Heart left ventricle (tissue), 16 donors: Measurements from ENCODE around the gene AGTR2. TPM values are rescaled to one million over a fixed set of nuclear protein-coding genes. Genes with fewer than 3 reads are reported as not detected.
"Not testable (repeated sequence)": the region's sequence is repeated elsewhere in the genome, so short reads cannot be mapped to it uniquely, and the experiment has no call there.

Source experiments
- ATAC-seq, 4 donors: fragments of 200-7000 bp; cut with Tn5 transposase; one replicate each; pipeline ENCODE4 v1.9.1; 2020 to 2022; ENCODE audit warnings: moderate library complexity in 4 of 4, mild to moderate bottlenecking in 3 of 4, moderate number of reproducible peaks in 1 of 4
- DNase-seq, 5 donors: peaks; one replicate each; pipeline ENCODE4 v3.0.0-alpha.2; 2020
- H3K27ac ChIP-seq, 12 donors: fragments of 200-600 bp; sonication (generic) in 4 of 12; one replicate each; pipeline versions ENCODE4 v1.5.0 to v1.8.0; 2016 to 2022; ENCODE audit warnings: mild to moderate bottlenecking in 2 of 12
- H3K27me3 ChIP-seq, 9 donors: fragments of 200-600 bp; sonication (generic) in 2 of 9; one replicate each; pipeline versions ENCODE4 v1.5.1 to v1.8.0; 2016 to 2022; ENCODE audit warnings: mild to moderate bottlenecking in 3 of 9
- H3K36me3 ChIP-seq, 9 donors: fragments of 200-600 bp; sonication (generic) in 2 of 9; one replicate each; pipeline versions ENCODE4 v1.5.0 to v1.8.0; 2018 to 2022; ENCODE audit warnings: mild to moderate bottlenecking in 2 of 9
- H3K4me1 ChIP-seq, 12 donors: fragments of 200-600 bp; sonication (generic) in 4 of 12; one replicate each; pipeline versions ENCODE4 v1.5.0 to v1.8.0; 2016 to 2022; ENCODE audit warnings: mild to moderate bottlenecking in 3 of 12
- H3K4me3 ChIP-seq, 12 donors: fragments of 200-600 bp; sonication (generic) in 4 of 12; one replicate each; pipeline versions ENCODE4 v1.5.0 to v1.8.0; 2017 to 2022; ENCODE audit warnings: mild to moderate bottlenecking in 9 of 12, moderate library complexity in 4 of 12
- H3K9me3 ChIP-seq, 12 donors: fragments of 200-600 bp; sonication (generic) in 4 of 12; one replicate each; pipeline versions ENCODE4 v1.5.0 to v1.8.0; 2016 to 2022; ENCODE audit warnings: mild to moderate bottlenecking in 1 of 12
- POLR2A ChIP-seq, 2 donors: fragments of 450-650 bp; IDR thresholded peaks; one replicate each; pipeline ENCODE4 v1.6.1; 2017; ENCODE audit warnings: antibody characterized with exemption in 2 of 2, mild to moderate bottlenecking in 2 of 2, moderate library complexity in 2 of 2
- WGBS, 4 donors: extraction: QIAGEN DNeasy Blood & Tissue Kit in 2 of 4; methylation state at CpG; one replicate each; pipeline versions ENCODE4 v1.1.5 to v1.1.7; 2013 to 2018; 5-methylcytosine and 5-hydroxymethylcytosine counted together
- intact Hi-C, 10 donors: fragments of 100-400 bp; cut with DNase I; formaldehyde crosslinking; loops; one replicate each; pipeline versions ENCODE4 v1.11.1 to v1.14.2; 2022
- long read RNA-seq, 3 donors: library from polyadenylated mRNA; unstranded; transcript quantifications; one replicate each; pipeline ENCODE4 v2.0.0, GENCODE V29; 2020 to 2021
- polyA plus RNA-seq, 2 donors: library from polyadenylated mRNA; stranded (reverse); fragments of 200-250 nt; gene quantifications; one replicate each; pipeline ENCODE4 v1.2.3, GENCODE V29; 2013
- total RNA-seq, 9 donors: library from RNA; depleted of rRNA in 2 of 9; stranded (reverse); fragments of >200 nt in 2 of 9; fragmentation: NEBNext Ultra II Directional in 3 of 9; extraction: Animal tissue kit (Norgen Biotek cat#: 25700) in 3 of 9; gene quantifications; one replicate each; pipeline versions ENCODE4 v1.1.0 to v1.2.4, GENCODE V29; 2016 to 2023
- TF ChIP-seq, protein P1 (sequence below), 12 donors: fragments of 200-600 bp; sonication (generic) in 4 of 12; IDR thresholded peaks; one replicate each; pipeline versions ENCODE4 v1.5.0 to v1.8.0; 2018 to 2022; ENCODE audit warnings: antibody characterized with exemption in 12 of 12, mild to moderate bottlenecking in 5 of 12
- donor health status: ischemic (EF 13 %, LVEDD 7.1; RV severe dilation, severe dysfunction).
- donor health status: healthy with polysubstance abuse.
- donor health status: DM: no; HTN: yes; CAD: no.
- donor health status: DM: no; HTN: no; CAD: no.
- donor health status: ischemic (EF 25% LVEDD 6.9; RV normal size, moderate dysfunction).
- donor health status: ischemic (EF 25% LVEDD 5.7; RV mildly dilated, moderate dysfunction).
- donor health status: healthy.
- donor health status: DM: yes; HTN: yes; CAD: no.
- donor health status: ischemic (EF 35%, LVEDD 5.7; RV mildly dilated, moderate dysfunction).
- donor health status: nonischemic (EF 11% LVEDD 7.7; RV severe dilation, severe dysfunction).
- donor health status: DM: yes; HTN: yes; CAD: no.
- donor health status: PGD.
- donor health status: ischemic (EF 29% LVEDD 5.4; RV normal size, mild dysfunction).
- donor health status: nonischemic (EF 23%, LVEDD 6.1; RV moderate dilation, normal function).

AGTR2 gene, protein sequence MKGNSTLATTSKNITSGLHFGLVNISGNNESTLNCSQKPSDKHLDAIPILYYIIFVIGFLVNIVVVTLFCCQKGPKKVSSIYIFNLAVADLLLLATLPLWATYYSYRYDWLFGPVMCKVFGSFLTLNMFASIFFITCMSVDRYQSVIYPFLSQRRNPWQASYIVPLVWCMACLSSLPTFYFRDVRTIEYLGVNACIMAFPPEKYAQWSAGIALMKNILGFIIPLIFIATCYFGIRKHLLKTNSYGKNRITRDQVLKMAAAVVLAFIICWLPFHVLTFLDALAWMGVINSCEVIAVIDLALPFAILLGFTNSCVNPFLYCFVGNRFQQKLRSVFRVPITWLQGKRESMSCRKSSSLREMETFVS
- total RNA-seq: under 1 TPM in 5 of 9 donors, not detected in 4; 0.19 to 0.45 (median 0.24) TPM
- polyA plus RNA-seq: under 1 TPM in 1 of 2 donors, not detected in 1; 0.11 TPM
- long read RNA-seq, donor 1: 0 reads
- long read RNA-seq, donor 2: 0 reads
- long read RNA-seq, donor 3: 0 reads

DNA sequence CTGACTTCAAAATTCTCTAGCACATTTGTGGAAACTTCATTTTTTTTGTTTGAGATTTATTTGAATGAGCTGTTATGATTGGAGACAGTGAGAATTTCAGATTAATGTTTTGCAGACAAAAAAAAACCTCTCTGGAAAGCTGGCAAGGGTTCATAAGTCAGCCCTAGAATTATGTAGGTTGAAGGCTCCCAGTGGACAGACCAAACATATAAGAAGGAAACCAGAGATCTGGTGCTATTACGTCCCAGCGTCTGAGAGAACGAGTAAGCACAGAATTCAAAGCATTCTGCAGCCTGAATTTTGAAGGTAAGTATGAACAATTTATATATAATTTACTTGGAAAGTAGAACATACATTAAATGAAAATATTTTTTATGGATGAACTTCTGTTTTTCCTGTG is at the start of gene AGTR2:
Gene AGTR2 (plus strand): TSS at position 234 of the 400 bp plus-strand sequence. CDS start 1,537 bp downstream, outside the sequence.
- H3K4me1 ChIP-seq: no peaks in the 10 kb centered on the region
- peaks cover 0 to 5% (median 0%) of the 10 kb centered on the region in 9 donors for H3K27me3 ChIP-seq
- DNase-seq (no peak), ATAC-seq (no peak)
- H3K36me3 ChIP-seq: no peaks in the 10 kb centered on the region
- H3K27ac ChIP-seq: no peak within 1 kb of the TSS
- no peaks in the 10 kb centered on the region for H3K9me3 ChIP-seq
- intact Hi-C loops: no loop called here
- 43 to 57% (median 55%) methylated on average over 3 of the region's 3 CpGs for WGBS, 4 donors
- no peak within 1 kb of the TSS for H3K4me3 ChIP-seq
- TF ChIP-seq POLR2A (IDR thresholded peaks at IDR 0.05): no peak
- TF ChIP-seq, protein P1, sequence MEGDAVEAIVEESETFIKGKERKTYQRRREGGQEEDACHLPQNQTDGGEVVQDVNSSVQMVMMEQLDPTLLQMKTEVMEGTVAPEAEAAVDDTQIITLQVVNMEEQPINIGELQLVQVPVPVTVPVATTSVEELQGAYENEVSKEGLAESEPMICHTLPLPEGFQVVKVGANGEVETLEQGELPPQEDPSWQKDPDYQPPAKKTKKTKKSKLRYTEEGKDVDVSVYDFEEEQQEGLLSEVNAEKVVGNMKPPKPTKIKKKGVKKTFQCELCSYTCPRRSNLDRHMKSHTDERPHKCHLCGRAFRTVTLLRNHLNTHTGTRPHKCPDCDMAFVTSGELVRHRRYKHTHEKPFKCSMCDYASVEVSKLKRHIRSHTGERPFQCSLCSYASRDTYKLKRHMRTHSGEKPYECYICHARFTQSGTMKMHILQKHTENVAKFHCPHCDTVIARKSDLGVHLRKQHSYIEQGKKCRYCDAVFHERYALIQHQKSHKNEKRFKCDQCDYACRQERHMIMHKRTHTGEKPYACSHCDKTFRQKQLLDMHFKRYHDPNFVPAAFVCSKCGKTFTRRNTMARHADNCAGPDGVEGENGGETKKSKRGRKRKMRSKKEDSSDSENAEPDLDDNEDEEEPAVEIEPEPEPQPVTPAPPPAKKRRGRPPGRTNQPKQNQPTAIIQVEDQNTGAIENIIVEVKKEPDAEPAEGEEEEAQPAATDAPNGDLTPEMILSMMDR (IDR thresholded peaks at IDR 0.05): no peak

DNA sequence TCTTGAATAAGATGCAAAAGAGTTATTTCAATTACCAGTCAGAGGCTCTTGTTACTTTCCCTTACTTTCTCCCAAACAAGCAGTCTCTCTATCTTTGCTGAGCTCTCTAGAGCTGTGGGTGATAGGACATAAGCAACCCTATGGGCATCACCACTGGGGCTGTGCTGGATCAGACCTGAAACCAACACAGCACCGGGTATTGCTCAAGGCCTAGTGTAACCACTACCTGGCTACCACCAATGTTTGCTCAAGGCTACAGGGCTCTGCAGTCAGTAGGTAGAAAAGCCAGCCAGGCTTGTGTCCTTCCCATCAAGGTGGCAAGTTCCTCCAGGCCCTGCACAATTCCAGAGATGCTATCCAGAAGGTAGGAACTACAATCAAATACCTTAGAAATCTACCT is 35.3 kb upstream of the AGTR2 start:
- TF ChIP-seq, protein P1 (IDR thresholded peaks at IDR 0.05): no peak
- no peak for TF ChIP-seq POLR2A (IDR thresholded peaks at IDR 0.05)
- intact Hi-C loops: loop anchor here in 1 of 10 donors (10.0 kb wide), 1 partner anchor 60 kb away; no protein-coding TSS in a partner anchor
- Histone ChIP-seq H3K9me3 (no peaks in the 10 kb centered on the region), H3K27me3 (no peaks in the 10 kb centered on the region), H3K27ac (no peak overlapping the region), H3K4me1 (no peaks in the 10 kb centered on the region), H3K36me3 (no peaks in the 10 kb centered on the region), H3K4me3 (no peak overlapping the region)
- 75 to 88% (median 83%) methylated on average over 1 of the region's 1 CpG; no CpG with 5 or more reads in 1 of the 4 donors for WGBS, 4 donors
- ATAC-seq (no peak), DNase-seq (no peak)

DNA sequence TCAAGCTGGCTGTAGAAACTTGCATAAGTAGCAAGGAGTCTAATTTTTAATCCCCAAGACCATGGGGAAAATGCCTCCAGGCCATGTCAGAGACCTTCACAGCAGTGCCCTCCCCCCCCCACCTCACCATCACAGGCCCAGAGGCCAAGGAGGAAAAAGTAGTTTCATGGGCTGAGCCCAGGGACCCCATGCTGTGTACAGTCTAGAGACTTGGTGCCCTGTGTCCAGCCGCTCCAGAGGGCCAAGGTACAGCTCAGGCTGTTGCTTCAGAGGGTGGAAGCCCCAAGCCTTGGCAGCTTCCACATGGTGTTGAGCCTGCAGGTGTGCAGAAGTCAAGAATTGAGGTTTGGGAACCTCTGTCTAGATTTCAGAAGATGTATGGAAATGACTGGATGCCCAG is 29.3 kb upstream of the AGTR2 start:
- H3K9me3 ChIP-seq, H3K4me3 ChIP-seq, DNase-seq, ATAC-seq, intact Hi-C loops, H3K4me1 ChIP-seq, H3K27me3 ChIP-seq, H3K36me3 ChIP-seq, H3K27ac ChIP-seq: not testable (repeated sequence)
- WGBS, 4 donors: 76 to 89% (median 78%) methylated on average over 1 of the region's 1 CpG

DNA sequence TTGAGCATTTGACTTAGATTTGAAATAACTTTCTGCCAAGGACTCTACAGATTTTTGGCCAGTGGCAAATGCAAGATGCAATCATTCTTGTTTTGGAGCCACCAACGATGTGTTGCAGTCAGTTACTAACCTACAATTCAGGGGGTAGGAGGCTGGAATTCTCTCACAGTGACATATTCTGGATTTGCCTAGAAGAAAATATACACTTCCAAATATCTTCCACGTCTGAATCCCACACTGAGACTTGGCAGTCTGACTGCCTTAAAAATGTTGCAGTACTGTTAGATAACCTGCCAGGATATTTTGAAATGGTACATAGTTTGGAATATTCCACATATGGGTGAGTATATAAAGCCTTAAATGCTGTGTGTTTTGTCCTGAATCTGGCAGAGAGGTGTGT is 27.6 kb upstream of the AGTR2 start:
- WGBS, 4 donors: 37 to 59% (median 48%) methylated on average over 2 of the region's 2 CpGs
- H3K27me3 ChIP-seq: no peaks in the 10 kb centered on the region
- H3K4me1 ChIP-seq: no peaks in the 10 kb centered on the region
- intact Hi-C loops: no loop called here
- no peak overlapping the region for H3K4me3 ChIP-seq
- ATAC-seq: no peak
- H3K27ac ChIP-seq: no peak overlapping the region
- no peaks in the 10 kb centered on the region for H3K36me3 ChIP-seq
- no peaks in the 10 kb centered on the region for H3K9me3 ChIP-seq
- DNase-seq: no peak
- TF ChIP-seq, protein P1 (IDR thresholded peaks at IDR 0.05): no peak
- no peak for TF ChIP-seq POLR2A (IDR thresholded peaks at IDR 0.05)
